ENCODE results near the gene LASP1.

- TF ChIP-seq CTCF (conservative IDR thresholded peaks at IDR 0.05; ENCODE audit: low read depth in 2 of 2) = no peak
- TF ChIP-seq ZNF331 (CRISPR knock-in tag; IDR thresholded peaks at IDR 0.05; ENCODE audit: low read depth) = no peak
- TF ChIP-seq POLR2AphosphoS5 (IDR thresholded peaks at IDR 0.05; ENCODE audit: low read depth) = no peak
- no peak for TF ChIP-seq REST (IDR thresholded peaks at IDR 0.05; ENCODE audit: unreplicated experiment)
- no peak for TF ChIP-seq ZNF462 (CRISPR knock-in tag; IDR thresholded peaks at IDR 0.05)
These were observed 24.4 kb downstream of the LASP1 start for GRCh38 chr17:38894276-38894675.

All from GM23338 (cell line).